SK-N-SH (cell line): Measurements from ENCODE around the gene KDM2A.

Experiments
- GABPA ChIP-seq: IDR thresholded peaks from 2 replicates; pipeline ENCODE4 v1.4.0; 2012; ENCODE audit warnings: low read depth, mild to moderate bottlenecking
- TF ChIP-seq, protein P1 (sequence below): fragments of 200-600 bp; sonication (generic); IDR thresholded peaks from 2 replicates; pipeline ENCODE4 v1.6.1; 2017; ENCODE audit warnings: antibody characterized with exemption, mild to moderate bottlenecking, moderate library complexity

DNA sequence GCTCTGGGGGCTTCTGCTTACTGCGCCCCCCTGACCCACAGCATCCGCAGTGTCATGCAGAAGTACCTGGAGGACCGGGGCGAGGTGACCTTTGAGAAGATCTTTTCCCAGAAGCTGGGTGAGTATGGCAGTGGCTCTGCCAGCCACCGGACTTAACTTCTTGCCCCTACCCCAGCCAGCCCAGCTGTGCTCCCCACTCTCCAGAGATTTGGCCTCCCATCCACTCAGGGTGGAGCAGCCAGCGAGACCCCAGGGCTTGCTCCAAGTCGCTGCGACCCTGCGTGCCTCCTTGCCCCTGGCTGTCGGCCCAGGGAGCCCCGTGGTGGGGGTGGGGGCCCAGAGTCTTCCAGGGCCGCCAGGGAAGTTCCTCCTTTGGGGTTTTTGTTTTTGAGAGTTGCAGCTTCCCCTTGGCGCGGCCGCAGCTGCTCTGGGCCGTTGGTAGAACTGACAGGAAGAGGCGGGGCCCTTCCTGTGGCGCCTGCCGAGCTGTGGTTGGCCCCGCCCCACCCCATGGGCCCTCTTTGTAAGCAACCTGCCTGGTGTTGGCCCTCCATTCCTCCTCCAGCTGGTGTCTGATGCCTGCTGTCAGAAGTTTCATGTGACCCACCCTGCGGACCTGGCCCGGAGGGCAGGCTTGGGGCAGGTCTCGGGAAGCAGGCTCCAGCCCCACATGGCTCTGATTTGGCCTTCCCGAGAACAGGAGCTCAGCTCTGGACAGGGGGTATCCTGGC, 158.3 kb downstream of the KDM2A start:
- TF ChIP-seq, protein P1, sequence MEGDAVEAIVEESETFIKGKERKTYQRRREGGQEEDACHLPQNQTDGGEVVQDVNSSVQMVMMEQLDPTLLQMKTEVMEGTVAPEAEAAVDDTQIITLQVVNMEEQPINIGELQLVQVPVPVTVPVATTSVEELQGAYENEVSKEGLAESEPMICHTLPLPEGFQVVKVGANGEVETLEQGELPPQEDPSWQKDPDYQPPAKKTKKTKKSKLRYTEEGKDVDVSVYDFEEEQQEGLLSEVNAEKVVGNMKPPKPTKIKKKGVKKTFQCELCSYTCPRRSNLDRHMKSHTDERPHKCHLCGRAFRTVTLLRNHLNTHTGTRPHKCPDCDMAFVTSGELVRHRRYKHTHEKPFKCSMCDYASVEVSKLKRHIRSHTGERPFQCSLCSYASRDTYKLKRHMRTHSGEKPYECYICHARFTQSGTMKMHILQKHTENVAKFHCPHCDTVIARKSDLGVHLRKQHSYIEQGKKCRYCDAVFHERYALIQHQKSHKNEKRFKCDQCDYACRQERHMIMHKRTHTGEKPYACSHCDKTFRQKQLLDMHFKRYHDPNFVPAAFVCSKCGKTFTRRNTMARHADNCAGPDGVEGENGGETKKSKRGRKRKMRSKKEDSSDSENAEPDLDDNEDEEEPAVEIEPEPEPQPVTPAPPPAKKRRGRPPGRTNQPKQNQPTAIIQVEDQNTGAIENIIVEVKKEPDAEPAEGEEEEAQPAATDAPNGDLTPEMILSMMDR = no peak
- no peak for TF ChIP-seq GABPA
